Glutamatergic neuron (in vitro differentiated cells): ENCODE data around the gene TMEM123. TPM values are rescaled to one million over a fixed set of nuclear protein-coding genes. Genes with fewer than 3 reads are reported as not detected.

ENCODE experiments used
- DNase-seq: peaks from one replicate; pipeline ENCODE4 v3.0.0; 2022
- H3K27ac Mint-ChIP-seq: one replicate; pipeline ENCODE4 v1.8.0; 2020; ENCODE audit warnings: mild to moderate bottlenecking, mixed read lengths, inconsistent platforms; ENCODE audit not compliant: unreplicated experiment
- H3K27me3 Mint-ChIP-seq: one replicate; pipeline ENCODE4 v1.8.0; 2020; ENCODE audit warnings: mild to moderate bottlenecking, moderate library complexity, mixed read lengths, inconsistent platforms; ENCODE audit not compliant: unreplicated experiment
- H3K36me3 Mint-ChIP-seq: one replicate; pipeline ENCODE4 v1.8.0; 2020; ENCODE audit warnings: mild to moderate bottlenecking, mixed read lengths, inconsistent platforms; ENCODE audit not compliant: unreplicated experiment
- H3K4me1 Mint-ChIP-seq: one replicate; pipeline ENCODE4 v1.8.0; 2020; ENCODE audit warnings: mild to moderate bottlenecking, low read depth, mixed read lengths, inconsistent platforms; ENCODE audit not compliant: unreplicated experiment
- H3K4me3 Mint-ChIP-seq: one replicate; pipeline ENCODE4 v1.8.0; 2020; ENCODE audit warnings: mild to moderate bottlenecking, mixed read lengths, inconsistent platforms; ENCODE audit not compliant: unreplicated experiment
- H3K9me3 Mint-ChIP-seq: one replicate; pipeline ENCODE4 v1.8.0; 2020; ENCODE audit warnings: mild to moderate bottlenecking, moderate library complexity, mixed read lengths, inconsistent platforms; ENCODE audit not compliant: unreplicated experiment
- total RNA-seq: library from RNA; stranded (reverse); fragmentation: NEBNext Ultra II Directional; extraction: Animal tissue kit (Norgen Biotek cat#: 25700); gene quantifications from one replicate; pipeline ENCODE4 v1.2.1, GENCODE V29; 2021; ENCODE audit not compliant: unreplicated experiment
- TF ChIP-seq, protein P1 (sequence below): fragments of 200-600 bp; sonication (generic); IDR thresholded peaks from one replicate; pipeline ENCODE4 v1.5.0; 2021; ENCODE audit not compliant: partially characterized antibody, unreplicated experiment

TMEM123 gene
- total RNA-seq, 1 donor from 2014 or later, result 18.1 TPM

GRCh38 chr11:102359372-102359771 is 93.2 kb downstream of the TMEM123 start:
- H3K4me3 Mint-ChIP-seq, result no peak overlapping the region
- no peak overlapping the region for H3K27ac Mint-ChIP-seq
- H3K36me3 Mint-ChIP-seq, result peaks cover 19% of the 10 kb centered on the region
- peaks cover 6% of the 10 kb centered on the region for H3K9me3 Mint-ChIP-seq
- no peaks in the 10 kb centered on the region for H3K4me1 Mint-ChIP-seq
- TF ChIP-seq, protein P1, sequence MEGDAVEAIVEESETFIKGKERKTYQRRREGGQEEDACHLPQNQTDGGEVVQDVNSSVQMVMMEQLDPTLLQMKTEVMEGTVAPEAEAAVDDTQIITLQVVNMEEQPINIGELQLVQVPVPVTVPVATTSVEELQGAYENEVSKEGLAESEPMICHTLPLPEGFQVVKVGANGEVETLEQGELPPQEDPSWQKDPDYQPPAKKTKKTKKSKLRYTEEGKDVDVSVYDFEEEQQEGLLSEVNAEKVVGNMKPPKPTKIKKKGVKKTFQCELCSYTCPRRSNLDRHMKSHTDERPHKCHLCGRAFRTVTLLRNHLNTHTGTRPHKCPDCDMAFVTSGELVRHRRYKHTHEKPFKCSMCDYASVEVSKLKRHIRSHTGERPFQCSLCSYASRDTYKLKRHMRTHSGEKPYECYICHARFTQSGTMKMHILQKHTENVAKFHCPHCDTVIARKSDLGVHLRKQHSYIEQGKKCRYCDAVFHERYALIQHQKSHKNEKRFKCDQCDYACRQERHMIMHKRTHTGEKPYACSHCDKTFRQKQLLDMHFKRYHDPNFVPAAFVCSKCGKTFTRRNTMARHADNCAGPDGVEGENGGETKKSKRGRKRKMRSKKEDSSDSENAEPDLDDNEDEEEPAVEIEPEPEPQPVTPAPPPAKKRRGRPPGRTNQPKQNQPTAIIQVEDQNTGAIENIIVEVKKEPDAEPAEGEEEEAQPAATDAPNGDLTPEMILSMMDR, result no peak
- peaks cover 2% of the 10 kb centered on the region for H3K27me3 Mint-ChIP-seq
- no peak for DNase-seq

DNA sequence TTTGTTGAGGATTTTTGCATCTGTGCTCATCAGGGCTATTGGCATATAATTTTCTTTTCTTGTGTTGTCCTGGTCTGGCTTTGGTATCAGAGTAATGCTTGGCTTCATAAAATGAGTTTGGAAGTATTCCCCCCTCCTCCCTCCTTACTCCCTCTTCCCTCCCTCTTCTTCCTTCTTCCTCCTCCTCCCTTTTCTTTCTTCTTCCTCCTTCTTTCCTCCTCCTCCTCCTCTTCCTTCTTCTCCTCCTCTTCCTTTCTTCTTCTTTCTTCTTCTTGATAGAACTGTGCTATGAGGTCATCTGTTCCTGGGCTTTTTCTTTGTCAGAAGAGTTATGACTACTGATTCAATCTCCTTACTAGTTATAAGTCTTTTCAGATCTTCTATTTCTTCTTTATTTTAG is 95.4 kb downstream of the TMEM123 start:
- TF ChIP-seq, protein P1, result no peak
- peaks cover 2% of the 10 kb centered on the region for H3K27me3 Mint-ChIP-seq
- no peak overlapping the region for H3K27ac Mint-ChIP-seq
- no peak for DNase-seq
- H3K4me3 Mint-ChIP-seq, result no peak overlapping the region
- H3K36me3 Mint-ChIP-seq, result peaks cover 19% of the 10 kb centered on the region
- H3K9me3 Mint-ChIP-seq, result peaks cover 6% of the 10 kb centered on the region
- H3K4me1 Mint-ChIP-seq, result no peaks in the 10 kb centered on the region

GRCh38 chr11:102347462-102348370 is 104.8 kb downstream of the TMEM123 start:
- H3K27me3 Mint-ChIP-seq, result peaks cover 7% of the 10 kb centered on the region
- peak overlapping the region; percentile 95 for H3K4me3 Mint-ChIP-seq
- H3K27ac Mint-ChIP-seq, result peak overlapping the region; percentile 78
- H3K9me3 Mint-ChIP-seq, result peaks cover 6% of the 10 kb centered on the region
- TF ChIP-seq, protein P1, result no peak
- H3K4me1 Mint-ChIP-seq, result peaks cover 12% of the 10 kb centered on the region
- no peak for DNase-seq
- no peaks in the 10 kb centered on the region for H3K36me3 Mint-ChIP-seq

GRCh38 chr11:102346748-102347461 is 105.7 kb downstream of the TMEM123 start, which contains the start of gene BIRC2:
BIRC2 (plus strand) TSS chr11:102347214; CDS start chr11:102349855, 2,641 bp downstream.
- peaks cover 7% of the 10 kb centered on the region for H3K27me3 Mint-ChIP-seq
- H3K36me3 Mint-ChIP-seq, result no peaks in the 10 kb centered on the region
- H3K9me3 Mint-ChIP-seq, result peaks cover 6% of the 10 kb centered on the region
- peaks cover 12% of the 10 kb centered on the region for H3K4me1 Mint-ChIP-seq
- H3K27ac Mint-ChIP-seq, result peak within 1 kb of the TSS; percentile 96
- DNase-seq, result peak; percentile 98
- peak within 1 kb of the TSS; percentile 95 for H3K4me3 Mint-ChIP-seq
- TF ChIP-seq, protein P1, result peak; percentile 65
